Activated naive CD4-positive, alpha-beta T cell (primary cell): ENCODE data around the gene NFATC2.
A peak's percentile ranks its signal among the peaks of the same experiment; 100 is the strongest.

Experiments used
- DNase-seq, 4 experiments: peaks; one replicate each; lab custom pipeline; 2025; lab: John Stamatoyannopoulos, UW

Gene NFATC2

DNA sequence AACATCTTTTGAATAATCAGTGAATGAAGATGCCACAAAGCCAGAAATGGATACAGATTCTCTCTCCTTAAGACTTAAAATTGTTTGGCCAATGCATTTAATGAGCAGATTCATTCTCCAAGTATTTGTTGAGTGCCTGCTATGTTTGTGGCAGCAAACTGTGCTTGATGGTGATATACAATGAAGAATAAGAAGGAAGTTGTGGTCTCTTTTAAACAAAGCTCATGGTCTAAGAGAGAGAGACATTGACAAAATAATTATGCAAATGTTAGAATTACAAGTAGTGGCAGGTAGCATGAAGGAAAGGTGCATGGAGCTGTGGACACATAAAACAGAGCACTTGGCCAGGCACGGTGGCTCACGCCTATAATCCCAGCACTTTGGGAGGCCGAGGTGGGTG is 28.3 kb downstream of the NFATC2 start:
- DNase-seq = no peak

DNA sequence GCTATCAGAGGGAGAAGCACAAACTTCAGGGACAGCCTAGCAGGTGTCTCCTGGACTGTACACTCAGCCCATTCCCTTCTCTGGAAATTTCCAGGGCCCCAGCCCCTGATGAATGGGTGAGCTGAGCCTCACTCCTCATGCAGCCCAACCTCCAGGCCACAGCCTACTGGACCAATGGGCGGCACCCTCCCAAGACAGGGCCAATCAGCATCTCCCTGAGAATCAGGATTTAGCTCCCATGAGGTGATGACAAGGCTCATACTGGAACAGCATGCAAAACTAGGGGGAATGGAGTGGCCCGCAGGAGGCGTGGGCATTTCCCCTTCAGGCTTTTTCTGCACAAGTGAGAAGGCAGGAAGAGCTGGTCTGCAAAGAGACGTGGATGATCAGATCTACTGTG is 29.0 kb downstream of the NFATC2 start:
- DNase-seq = no peak

DNA sequence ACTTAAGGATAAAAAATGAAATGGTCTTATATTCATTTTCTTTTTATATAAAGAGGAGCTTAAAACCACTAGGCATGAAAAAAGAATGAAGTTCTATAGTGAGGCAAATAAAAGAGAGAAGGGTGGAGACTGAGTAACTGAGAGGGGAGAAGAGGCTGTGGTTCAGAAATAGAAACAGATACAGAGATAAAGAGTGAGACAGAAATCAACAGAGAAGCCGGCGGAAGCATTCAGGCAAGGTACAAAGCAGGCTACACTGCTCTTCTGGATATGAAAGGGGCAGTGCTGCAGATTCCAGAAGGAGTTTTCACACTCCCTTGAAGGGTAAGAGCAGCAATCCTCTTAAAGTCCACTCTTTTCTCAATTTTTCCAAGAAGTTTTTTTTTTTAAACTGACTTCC is 29.9 kb downstream of the NFATC2 start:
- no peak for DNase-seq

DNA sequence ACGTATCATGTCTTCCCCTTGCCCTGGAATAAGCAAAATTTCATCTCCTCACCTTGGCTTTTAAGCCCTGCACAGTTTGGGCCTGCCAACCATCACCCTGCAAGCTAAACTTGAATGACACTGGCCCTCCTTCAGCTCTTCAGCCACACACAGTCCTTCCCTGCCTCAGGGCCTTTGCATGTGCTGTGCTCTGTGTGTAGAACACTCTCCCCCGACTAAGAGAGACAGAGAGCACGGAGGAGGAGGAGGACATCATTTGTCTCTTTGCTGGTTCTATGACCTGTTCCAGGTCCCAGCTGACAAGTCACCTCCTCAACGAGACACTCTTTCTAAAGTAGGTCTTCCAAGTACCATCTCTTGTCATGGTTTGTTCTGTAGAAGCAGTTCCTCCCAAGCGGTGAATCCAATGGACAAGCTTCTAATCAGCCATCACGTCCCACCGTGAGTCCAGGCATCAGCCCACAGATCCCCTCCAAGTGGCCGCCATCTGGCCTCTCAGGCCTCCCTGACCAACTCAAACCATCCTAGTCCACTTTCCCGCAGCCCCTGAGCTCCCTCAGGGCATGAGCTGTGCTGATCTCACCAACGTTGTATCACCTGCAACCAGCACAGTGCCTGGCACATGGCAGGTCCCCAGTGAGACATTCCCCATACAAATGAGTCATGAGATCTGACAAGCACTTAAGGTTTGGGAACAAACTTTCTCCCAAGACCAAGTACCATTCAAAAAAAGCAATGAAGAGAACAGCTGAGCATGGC is 30.5 kb downstream of the NFATC2 start:
- DNase-seq = no peak

DNA sequence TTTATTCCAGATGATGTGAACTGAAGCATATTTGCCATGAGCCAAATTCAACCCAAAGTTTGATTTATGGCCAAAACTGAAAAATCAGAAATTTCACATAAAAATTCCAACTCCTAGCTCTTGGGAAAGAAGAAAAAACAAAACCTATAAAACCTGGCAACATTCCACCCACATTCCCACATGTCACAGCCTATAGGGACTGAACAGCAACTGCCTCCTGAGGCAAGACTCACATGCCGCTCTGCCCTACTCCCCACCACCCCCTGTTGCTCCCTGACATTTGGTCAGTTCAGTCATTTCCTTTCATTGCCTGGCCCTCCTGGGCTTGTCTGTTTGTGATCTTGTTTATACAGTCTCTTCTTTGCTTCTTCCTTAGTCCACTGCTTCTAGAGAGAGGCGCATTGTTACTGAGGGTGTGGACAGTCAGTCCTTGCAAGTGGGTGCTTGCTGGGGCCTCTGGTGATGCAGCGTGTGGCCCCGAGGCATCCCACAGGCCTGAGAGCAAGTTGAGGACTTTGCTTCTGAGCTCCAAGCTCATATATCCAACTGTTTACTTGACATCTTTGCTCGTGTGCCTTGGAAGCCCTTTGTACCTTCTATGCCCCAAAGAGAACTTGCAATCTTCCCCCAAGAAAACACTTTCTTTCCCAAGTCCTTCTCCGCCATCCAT is 31.4 kb downstream of the NFATC2 start:
- no peak for DNase-seq

DNA sequence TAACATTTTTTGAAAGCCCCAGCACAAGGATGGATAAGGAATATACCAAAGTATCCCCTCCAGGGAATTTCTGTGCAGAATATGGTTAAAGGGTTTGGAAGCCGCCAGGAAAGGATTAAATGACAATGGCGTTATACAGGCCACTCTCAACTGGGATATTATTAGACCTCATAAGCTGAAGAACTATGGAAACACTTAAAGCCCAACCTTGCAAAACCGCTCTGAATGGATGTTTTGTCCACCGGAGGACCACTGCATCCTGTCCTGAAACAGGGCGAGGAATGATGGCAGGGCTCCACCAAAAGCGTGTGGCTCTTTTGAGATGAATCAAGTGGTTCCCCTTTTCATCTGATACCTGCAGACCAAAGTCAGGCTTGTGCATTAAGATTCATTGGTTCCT is 32.4 kb downstream of the NFATC2 start:
- no peak for DNase-seq

DNA sequence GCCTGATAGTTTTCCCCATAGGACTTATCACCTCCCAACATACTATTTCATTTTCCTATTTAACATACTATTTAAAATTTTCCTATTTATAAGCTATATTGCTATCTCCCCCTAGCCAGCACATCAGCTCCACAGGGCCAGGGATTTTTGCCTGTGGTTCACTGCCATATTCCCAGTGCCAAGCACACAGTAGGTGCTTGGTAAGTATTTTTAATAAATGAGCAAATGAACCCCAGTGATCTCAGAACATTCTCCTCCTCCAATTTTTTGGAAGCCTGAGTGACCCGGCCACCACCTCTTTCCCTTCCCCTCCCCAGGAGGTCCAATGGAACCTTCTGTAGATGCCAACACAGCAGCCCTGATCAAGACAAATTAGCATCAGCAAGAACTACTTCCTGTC is 33.3 kb downstream of the NFATC2 start:
- no peak for DNase-seq

DNA sequence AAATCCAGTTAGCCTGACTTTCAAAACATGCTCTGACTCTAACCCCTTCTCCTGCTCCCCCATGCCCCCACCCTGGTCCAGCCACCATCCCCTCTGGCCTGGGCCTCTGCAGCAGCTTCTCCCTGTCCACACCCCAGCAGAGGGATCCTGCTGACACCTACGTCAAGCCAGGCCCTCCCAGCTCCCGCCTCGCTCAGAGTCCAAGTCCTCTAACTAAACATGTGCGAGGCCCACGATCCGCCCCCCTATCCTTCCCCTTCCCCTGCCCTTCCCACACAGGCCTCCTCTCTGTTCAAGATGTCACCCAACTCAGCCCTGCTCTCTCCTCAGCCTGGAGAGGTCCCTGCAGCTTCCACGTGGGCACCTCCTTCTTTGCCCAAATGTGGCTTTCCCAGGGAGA is 33.7 kb downstream of the NFATC2 start:
- no peak for DNase-seq

DNA sequence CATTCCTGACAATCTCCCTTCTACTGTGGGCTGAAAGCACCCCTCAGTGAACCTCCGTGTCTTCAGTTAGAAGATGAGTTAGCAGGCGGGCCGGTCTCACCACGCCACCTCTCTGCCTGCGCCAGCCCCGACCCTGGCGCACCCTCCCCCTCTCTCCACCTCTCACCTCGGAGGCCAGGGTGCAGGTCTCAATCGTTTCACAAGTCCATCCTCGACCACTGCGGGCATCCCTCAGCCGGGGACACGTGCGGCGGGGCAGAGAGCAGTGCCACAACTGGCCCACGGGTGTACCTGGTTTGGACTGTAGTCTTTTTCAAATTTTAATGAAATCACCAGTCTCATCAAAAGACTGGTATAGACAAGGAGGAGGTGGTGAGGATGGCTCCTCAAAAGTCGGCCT is 34.4 kb downstream of the NFATC2 start:
- no peak for DNase-seq

DNA sequence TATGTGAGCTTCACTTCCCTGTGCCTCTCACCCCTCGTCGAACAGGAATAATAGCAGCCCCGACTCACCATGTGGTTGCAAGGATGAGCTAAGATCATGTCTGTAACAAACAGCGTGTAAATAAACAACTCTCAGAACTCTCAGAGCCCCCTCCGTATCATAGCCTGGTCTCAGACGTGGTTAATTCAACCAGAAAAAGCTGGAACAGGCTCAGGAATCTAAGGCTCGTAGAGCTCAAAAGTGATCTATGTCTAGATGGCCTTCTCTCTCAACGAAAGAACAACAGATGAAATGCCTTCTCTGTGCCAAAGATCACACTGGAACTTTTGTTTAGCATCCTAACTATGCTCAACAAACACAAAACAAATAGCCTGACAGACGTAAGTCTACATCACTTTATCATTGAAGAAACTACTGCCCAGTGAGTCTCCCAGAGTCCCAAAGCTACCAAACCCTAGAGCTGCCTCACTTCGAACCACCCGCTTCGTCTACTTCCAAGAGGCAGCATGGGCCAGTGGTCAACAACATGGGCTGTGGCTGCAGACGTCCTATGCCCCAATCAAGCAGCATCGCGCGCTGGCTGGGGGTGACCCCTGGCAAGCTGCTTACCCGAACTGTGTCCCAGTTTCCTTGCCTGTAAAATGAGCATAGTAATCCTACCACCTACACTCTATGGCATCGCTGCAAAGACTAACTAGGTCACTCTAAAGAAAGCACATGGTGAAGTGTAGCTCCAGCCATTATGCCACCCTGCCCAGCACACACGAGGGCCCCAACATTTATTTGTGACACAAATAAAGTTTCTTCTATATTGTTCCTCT is 35.1 kb downstream of the NFATC2 start:
- no peak for DNase-seq

DNA sequence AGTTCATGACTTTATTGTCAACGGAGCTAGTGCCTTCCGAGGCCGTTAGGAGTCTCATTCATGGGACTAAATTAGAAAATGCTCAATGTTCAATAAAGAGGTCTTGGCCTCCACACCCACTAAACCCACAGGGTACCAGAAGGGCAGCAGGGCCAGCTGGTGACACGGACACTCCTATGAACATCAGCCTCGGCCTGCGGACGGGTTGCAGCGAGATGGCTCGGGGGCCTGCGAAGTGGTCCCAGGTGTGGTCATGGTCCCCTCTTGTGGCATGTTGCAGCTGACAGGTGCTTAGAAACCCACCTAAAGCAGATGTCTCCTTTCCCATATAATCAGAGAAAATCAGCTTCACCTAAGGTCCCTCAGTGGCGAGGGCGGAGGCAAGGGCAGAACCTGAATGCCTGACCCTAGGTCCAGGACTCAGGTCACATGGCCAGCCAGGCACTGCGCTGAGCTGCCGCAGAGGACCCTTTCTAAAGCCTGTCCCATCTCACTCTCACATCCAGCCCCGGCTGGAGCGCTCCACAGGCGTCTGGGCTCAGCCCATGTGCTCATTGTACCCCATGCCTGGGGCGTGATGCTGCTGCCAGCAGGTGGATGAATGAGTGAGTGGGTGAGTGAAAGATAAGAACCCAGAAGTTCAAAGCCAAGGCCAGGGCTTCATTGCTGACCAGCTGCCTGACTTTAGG is 35.8 kb downstream of the NFATC2 start:
- DNase-seq = no peak

DNA sequence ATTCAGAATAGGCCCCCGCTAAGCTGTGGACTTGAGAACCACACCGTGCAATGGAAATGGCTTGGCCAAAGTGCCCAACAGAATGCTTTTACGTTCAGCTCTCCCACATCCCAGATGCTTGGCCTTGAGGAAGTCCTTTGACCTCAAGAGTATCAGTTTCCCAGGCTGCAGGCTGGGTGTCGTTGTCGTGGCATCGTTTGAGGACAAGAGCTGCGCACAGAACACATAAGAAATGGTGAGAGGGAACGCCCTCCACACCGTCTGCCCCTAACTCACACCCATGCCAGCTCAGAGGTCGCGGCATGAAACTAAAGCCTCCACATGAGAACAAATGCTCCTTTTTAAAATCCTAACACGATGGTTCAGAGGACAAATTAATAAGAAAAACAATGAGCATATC is 37.0 kb downstream of the NFATC2 start:
- no peak for DNase-seq

DNA sequence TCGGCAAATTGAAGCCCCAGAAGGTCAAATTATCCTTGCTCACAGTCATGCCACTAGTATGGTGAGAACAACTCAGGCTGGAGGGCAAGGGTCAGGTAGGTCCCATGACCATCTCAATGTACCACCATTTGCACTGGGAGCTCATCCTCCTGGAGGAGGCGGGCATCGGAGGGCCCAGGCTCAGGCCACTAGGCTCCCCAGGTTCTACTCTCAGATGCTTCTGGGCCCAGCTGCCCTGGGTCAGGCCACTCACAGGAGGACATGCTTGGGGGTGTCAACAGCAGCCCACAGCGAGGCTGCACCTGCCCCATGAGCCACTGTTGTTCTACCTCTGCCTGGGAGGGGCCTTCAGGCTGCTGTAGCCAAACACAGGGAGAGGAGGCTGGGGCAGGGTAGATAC is 39.1 kb downstream of the NFATC2 start:
- DNase-seq = no peak

DNA sequence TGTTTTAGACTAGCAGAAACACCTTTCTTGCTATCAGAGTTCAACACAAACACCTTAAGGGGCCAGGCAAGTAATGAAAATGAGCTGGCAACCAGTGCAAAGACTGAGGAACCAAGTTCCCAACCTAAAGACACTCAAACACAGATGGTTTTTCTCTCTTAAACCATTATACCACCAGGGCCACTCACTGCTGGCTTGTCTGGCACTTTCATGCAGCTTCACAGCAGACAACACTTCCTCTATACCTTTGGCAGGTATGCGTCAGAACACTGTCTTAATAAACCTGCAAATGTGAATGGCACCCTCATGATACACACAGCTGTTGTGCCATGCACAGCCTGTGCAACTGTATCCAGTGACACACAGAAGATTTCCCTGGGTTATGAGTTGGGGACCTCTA is 41.6 kb downstream of the NFATC2 start:
- peak in 1 of 4 experiments; percentile 18 for DNase-seq

DNA sequence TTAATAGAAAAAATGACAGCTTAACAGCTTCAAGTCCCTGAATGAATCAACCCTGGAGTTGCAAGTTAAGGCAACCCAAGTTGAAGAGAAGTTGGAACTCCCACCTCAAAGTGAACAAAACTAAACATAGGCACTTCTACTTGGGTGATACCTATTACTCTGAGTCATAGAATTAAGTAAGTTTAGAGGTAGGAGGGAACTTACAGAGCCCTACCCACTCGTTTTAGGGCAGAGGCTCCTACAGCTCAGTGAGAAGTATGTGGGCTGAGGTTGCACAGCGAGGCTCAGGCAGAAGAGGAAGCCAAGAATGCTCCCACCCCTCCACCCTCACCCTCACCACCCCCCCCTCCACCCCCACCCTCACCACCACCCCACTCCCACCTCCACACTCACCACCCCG is 42.2 kb downstream of the NFATC2 start:
- DNase-seq = peak in 2 of 4 experiments; percentile 15 to 19

DNA sequence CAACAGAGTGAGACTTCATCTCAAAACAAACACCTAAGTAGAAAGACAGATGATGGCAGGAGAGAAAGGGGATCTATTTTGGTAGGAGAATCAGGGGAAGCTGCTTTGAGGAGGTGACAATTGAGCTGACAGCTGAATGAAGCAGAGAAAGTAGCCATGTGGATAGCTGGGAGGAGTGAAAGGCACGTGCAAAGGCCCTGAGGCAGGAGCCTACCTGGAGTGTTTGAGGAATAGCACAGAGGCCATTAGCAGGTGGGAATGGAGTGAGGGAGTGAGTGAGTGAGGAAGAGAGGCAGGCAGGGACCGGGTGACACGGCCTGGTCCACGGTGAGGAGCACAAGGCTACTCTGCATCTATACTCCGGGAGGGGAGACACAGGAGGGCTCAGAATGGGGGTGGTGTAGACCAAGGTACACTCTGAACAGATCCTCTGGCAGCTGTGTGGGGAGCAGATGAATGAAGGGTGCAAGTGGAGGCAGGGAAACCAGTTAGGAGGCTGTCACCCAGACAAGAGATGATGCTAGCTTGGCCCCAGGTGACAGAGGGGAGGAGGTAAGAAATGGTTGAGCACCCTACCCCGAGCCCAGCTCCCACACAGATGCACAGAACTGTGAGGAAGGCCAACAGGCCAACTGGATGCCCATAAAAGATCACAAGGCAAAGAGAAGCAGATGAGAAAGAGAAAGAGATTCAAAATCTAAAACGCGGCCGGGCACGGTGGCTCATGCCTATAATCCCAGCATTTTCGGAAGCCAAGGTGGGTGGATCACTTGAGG is 43.6 kb downstream of the NFATC2 start:
- no peak for DNase-seq

DNA sequence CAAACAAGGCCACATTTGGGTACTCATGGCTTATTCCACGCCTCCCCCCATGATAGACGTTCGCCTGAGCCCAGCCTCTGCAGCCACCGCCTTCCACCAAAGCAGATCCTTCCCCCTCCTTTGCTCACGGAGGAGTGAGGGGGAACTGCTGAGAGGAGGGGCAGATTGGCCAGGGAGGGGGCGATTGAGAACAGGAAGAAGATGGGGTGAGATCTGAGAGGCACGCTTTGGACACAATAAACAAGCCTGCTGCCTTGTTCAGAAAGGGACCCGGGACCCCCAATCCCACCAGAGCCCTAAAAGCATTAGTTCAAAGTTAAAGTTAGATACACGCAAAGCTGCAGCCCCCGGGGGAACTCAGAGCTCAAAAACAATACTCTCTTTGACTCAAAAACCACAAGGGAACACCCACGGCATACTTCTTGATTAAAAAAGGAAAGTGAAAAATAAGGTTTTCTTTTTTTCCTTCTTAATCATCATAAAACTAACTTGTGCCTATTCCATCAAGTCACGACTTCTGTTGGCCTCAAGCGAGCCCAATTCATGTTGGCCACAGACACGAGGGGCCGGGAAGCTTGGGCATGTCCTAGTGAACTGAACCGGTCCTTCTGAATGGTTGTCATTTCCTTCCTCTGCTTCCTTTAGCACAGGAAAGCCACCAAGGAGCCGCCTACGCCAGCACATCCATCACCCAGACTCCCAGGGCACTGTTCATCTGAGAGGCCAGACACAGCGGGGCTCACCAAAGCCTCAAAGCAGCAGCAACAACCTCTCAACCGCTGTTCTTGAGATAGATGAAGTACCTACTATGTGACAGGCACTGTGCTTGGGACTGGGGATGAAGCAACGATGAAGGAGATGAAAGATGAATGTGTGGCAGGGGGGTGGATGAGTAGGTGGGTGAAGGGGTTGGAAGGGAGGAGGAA is 44.7 kb downstream of the NFATC2 start:
- DNase-seq = peak in 1 of 4 experiments; percentile 14

DNA sequence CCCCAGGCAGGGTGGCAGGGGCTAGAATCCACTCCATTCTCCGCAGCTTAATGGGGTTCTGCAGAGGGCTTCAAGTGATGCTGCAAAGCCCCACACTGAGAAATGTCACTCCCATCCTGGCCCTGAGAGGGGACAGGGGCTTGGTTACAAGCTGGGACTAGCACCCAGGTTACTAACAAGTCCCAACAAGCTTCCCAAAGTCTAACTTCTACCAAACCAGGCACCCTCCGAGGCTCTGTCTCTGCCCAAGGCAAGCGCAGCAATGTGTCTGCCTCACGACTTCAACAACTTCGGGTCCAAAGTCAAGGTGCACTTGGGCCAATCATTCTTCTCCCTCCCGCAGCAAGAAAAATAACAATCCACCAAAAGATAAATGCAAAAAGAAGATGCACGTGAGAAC is 45.6 kb downstream of the NFATC2 start:
- no peak for DNase-seq

DNA sequence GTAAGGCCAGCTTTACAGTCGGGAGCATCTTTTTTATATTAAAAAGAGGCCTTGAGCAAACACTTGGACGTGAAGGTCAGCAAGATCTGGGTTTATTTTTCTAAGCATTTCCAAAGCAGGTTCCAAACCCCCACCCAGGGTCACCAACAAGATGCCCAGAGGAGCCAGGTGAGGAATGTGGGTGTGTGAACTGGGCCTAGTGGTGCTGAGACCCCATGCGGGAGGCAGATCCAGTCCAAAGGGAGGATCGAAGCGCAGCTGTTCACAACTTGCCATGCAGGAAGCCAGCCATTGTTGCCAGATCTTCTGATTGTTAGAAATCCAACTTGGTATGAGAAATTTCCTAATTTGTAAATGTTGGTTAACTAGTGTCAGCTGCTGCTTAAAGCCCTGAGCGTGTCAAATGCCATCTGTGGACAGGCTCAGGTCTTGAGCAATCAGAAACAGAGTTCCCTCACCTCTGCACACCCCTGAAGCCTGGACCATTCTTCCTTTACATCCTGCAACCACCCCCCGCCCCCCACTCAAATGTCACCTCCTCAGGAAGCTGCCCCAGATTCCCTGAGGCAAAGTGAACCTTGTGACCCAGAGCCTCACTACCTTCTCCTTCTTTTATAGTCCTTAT is 46.5 kb downstream of the NFATC2 start:
- DNase-seq = no peak

DNA sequence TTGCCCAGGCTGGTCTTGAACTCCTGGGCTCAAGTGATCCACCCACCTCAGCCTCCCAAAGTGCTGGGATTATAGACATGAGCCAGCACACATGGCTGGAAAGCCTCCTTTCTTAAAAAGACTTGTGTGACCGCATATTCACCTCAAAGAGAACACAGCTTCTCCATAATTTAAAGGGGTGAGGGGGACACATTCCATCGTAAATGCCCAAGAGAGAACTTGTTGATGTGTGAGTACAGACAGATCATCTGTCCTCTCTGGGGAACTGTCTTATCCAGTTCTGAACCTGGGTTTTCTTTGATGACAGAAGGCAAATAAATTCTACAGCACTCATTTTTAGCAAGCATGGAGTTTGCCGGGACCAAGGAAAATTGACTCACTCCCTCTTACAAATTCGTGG is 47.2 kb downstream of the NFATC2 start:
- DNase-seq = no peak
